Body of pancreas (tissue), 4 donors: ENCODE data around the gene ATP8B4. TPM values are rescaled to one million over a fixed set of nuclear protein-coding genes. Genes with fewer than 3 reads are reported as not detected.
A peak's percentile ranks its signal among the peaks of the same experiment; 100 is the strongest.

Source experiments
- ATAC-seq: fragments of 150-250 bp; one replicate; pipeline ENCODE4 v1.9.1; 2016
- DNase-seq, 4 donors: peaks; one replicate each; pipeline ENCODE4 v3.0.0-alpha.2; 2019
- H3K27ac ChIP-seq, 4 donors: fragments of 200-600 bp; sonication (generic); 1 replicate in 3 of 4; 2 replicates in 1 of 4; pipeline versions ENCODE4 v1.5.1 to v1.6.1; 2016 to 2019; ENCODE audit warnings: mild to moderate bottlenecking in 1 of 4, mixed read lengths in 1 of 4, moderate library complexity in 1 of 4
- H3K27me3 ChIP-seq, 2 donors: fragments of 200-600 bp; sonication (generic); one replicate each; pipeline ENCODE4 v1.6.0; 2016; ENCODE audit warnings: mild to moderate bottlenecking in 1 of 2
- H3K36me3 ChIP-seq, 2 donors: fragments of 200-600 bp; sonication (generic); replicated peaks in 1 of 2; 2 replicates each; pipeline ENCODE4 v1.5.1; 2016; ENCODE audit warnings: low read depth in 2 of 2; ENCODE audit not compliant: insufficient read depth in 1 of 2
- H3K4me1 ChIP-seq: fragments of 200-600 bp; sonication (generic); one replicate; pipeline ENCODE4 v1.6.0; 2016
- H3K4me3 ChIP-seq, 2 donors: fragments of 200-600 bp; sonication (generic); 1 replicate in 1 of 2; 2 replicates in 1 of 2; pipeline ENCODE4 v1.5.1; 2016 to 2019
- H3K9me3 ChIP-seq, 3 donors: fragments of 200-600 bp; sonication (generic); 1 replicate in 2 of 3; 2 replicates in 1 of 3; pipeline ENCODE4 v1.5.1; 2016
- POLR2A ChIP-seq, 3 donors: fragments of 450-650 bp; IDR thresholded peaks; one replicate each; pipeline ENCODE4 v1.6.1; 2016; ENCODE audit warnings: antibody characterized with exemption in 3 of 3, mild to moderate bottlenecking in 2 of 3
- WGBS, 2 donors: methylation state at CpG; one replicate each; pipeline ENCODE4 v1.1.5; 2017; 5-methylcytosine and 5-hydroxymethylcytosine counted together
- intact Hi-C: fragments of 100-400 bp; cut with DNase I; formaldehyde crosslinking; loops from one replicate; pipeline ENCODE4 v1.15.1; 2023
- total RNA-seq, 2 donors: library from RNA; depleted of rRNA; stranded (reverse); fragments of >200 nt; gene quantifications; one replicate each; pipeline ENCODE4 v1.1.0, GENCODE V29; 2016
- TF ChIP-seq, protein P1 (sequence below), 7 experiments: fragments of 450-650 bp in 4 of 7; fragments of 200-600 bp in 3 of 7; sonication (generic) in 3 of 7; IDR thresholded peaks; one replicate each; pipeline ENCODE4 v1.5.1; 2016 to 2019; ENCODE audit warnings: antibody characterized with exemption in 7 of 7

The ATP8B4 gene
- total RNA-seq, 2 donors from 2014 or later, result 3.1 to 6.6 TPM

DNA sequence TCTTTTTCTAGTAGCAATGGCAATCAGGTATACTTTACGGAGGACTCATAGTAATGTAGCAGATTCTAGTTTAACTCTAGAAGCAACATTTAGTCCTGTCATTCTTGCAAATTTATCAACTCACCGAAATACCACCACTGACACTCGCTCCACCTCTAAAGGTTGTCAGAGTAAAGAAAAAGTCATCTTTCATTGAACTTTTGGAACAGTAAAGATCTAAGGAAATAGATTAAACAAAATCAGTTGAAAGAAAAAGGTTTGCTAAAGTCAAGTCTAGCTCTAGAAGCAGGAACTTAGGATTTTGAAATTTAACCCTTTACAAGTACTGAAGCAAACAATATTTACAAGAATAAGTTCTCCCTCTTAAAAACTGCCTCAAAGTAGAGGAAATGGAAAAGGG is 8.7 kb downstream of the ATP8B4 start:
- Histone ChIP-seq H3K27me3 (no peaks in the 10 kb centered on the region), H3K4me1 (no peaks in the 10 kb centered on the region), H3K9me3 (no peaks in the 10 kb centered on the region), H3K27ac (no peak overlapping the region), H3K4me3 (no peak overlapping the region), H3K36me3 (no peaks in the 10 kb centered on the region)
- ATAC-seq (no peak), DNase-seq (no peak)
- TF ChIP-seq, protein P1, sequence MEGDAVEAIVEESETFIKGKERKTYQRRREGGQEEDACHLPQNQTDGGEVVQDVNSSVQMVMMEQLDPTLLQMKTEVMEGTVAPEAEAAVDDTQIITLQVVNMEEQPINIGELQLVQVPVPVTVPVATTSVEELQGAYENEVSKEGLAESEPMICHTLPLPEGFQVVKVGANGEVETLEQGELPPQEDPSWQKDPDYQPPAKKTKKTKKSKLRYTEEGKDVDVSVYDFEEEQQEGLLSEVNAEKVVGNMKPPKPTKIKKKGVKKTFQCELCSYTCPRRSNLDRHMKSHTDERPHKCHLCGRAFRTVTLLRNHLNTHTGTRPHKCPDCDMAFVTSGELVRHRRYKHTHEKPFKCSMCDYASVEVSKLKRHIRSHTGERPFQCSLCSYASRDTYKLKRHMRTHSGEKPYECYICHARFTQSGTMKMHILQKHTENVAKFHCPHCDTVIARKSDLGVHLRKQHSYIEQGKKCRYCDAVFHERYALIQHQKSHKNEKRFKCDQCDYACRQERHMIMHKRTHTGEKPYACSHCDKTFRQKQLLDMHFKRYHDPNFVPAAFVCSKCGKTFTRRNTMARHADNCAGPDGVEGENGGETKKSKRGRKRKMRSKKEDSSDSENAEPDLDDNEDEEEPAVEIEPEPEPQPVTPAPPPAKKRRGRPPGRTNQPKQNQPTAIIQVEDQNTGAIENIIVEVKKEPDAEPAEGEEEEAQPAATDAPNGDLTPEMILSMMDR (IDR thresholded peaks at IDR 0.05), result no peak
- no peak for TF ChIP-seq POLR2A (IDR thresholded peaks at IDR 0.05)
- WGBS, 2 donors, result 61 to 79% methylated on average over 3 of the region's 3 CpGs
- intact Hi-C loops, result no loop called here

DNA sequence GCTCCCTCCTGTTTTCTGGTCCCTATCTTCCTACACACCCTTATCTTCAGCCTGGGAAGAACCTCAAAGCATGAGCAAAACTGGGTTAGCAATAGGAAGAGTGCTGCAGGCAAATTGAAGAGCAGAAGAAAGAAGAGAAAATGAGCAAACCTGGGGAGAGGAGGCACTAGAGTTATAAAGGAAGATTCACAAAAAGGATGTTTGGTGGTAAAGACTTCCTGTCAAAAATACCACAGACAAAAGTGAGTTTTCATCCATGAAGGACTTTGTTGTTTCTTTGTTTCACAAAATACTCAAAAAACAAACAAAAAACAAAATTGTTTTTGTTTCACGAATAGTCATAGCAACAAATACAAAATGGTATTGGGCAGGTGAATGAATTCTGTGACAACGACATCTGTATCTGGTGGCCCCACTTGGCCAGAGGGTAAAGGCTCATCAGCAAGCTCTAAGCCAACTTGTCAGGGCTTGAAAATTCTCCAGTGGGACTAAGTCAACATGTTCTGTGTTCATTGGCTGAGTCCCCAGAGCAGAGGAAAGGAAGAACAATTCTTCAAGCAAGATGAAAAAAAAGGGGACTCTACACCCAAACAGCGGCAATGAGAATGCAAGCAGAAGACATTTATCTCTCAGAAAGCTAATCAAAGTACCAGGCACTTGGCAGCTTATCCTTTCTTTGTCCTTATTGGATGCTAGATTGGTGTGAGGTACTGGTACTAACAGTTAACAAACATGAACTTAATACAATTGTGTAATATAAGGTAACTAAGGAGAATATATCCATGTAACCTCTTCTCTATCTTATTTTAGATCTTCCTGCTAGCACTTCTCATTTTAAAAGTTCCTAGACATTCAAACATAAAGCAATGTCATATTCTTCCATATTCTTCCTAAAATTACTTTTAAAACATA is 9.7 kb downstream of the ATP8B4 start:
- H3K27ac ChIP-seq, result no peak overlapping the region
- no peaks in the 10 kb centered on the region for H3K27me3 ChIP-seq
- H3K9me3 ChIP-seq, result no peaks in the 10 kb centered on the region
- no peak for ATAC-seq
- no peaks in the 10 kb centered on the region for H3K4me1 ChIP-seq
- intact Hi-C loops, result no loop called here
- H3K36me3 ChIP-seq, result no peaks in the 10 kb centered on the region
- no peak for DNase-seq
- TF ChIP-seq, protein P1 (IDR thresholded peaks at IDR 0.05), result no peak
- no peak for TF ChIP-seq POLR2A (IDR thresholded peaks at IDR 0.05)
- 25 to 33% methylated on average over 3 of the region's 3 CpGs for WGBS, 2 donors
- H3K4me3 ChIP-seq, result no peak overlapping the region

GRCh38 chr15:50108461-50108860 is 10.6 kb downstream of the ATP8B4 start:
- Histone ChIP-seq H3K36me3 (no peaks in the 10 kb centered on the region), H3K4me3 (no peak overlapping the region), H3K27ac (peak overlapping the region in 1 of 4 donors; percentile 35), H3K4me1 (no peaks in the 10 kb centered on the region), H3K27me3 (no peaks in the 10 kb centered on the region), H3K9me3 (no peaks in the 10 kb centered on the region)
- TF ChIP-seq, protein P1 (IDR thresholded peaks at IDR 0.05), result no peak
- no peak for TF ChIP-seq POLR2A (IDR thresholded peaks at IDR 0.05)
- no peak for DNase-seq
- no peak for ATAC-seq
- intact Hi-C loops, result no loop called here
- 60 to 67% methylated on average over 4 of the region's 4 CpGs for WGBS, 2 donors

DNA sequence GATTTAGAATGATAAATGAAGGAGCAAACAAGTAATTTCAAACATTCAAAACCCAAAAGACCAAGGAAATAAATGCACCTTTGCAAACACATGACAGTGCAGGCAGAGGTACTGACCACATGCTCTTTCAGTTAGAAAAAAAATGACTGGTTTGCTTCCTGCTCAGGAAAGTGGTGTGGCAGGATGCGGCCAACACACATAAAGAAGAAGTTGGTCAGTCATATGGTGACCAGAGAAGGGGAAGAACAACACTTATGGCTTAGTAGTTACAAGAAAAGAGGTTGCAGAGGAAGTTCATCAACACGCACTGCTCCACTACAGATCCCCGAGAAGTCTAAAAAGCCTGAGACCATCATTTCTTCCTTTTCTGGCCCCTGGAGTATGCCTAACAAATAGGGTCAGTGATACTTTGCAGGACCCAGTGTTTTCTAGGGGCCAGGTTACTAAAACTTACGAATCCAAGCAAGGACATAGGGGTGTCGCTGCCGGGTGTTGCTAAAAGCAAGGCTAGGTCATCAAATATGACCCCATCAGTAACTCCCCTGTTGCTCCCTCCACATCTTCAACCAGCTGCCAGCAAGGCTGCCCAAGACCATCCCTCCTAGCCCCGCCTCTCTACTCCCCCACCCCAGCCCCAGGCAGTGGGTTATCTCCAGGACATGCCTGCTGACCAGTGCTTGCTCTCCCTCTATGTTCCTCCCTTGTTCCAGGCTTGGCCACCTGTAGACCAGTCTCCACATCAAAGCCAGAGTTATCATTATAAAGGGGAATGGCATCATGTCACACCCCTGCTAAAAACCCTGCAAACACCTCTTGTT is 11.2 kb downstream of the ATP8B4 start:
- H3K9me3 ChIP-seq, result no peaks in the 10 kb centered on the region
- peak in 1 of 4 donors; percentile 51 for DNase-seq
- no peaks in the 10 kb centered on the region for H3K4me1 ChIP-seq
- H3K27me3 ChIP-seq, result no peaks in the 10 kb centered on the region
- no peak for ATAC-seq
- TF ChIP-seq, protein P1 (IDR thresholded peaks at IDR 0.05), result no peak
- peak in 1 of 3 donors; percentile 10 for TF ChIP-seq POLR2A (IDR thresholded peaks at IDR 0.05)
- no peaks in the 10 kb centered on the region for H3K36me3 ChIP-seq
- H3K27ac ChIP-seq, result peak overlapping the region in 1 of 4 donors; percentile 35
- intact Hi-C loops, result no loop called here
- no peak overlapping the region for H3K4me3 ChIP-seq
- 57 to 79% methylated on average over 7 of the region's 7 CpGs for WGBS, 2 donors
